HL-60 (cell line): ENCODE data around the gene SLC25A21.
"Not testable (repeated sequence)": the region's sequence is repeated elsewhere in the genome, so short reads cannot be mapped to it uniquely, and the experiment has no call there.

Experiments
- CTCF ChIP-seq: IDR thresholded peaks from one replicate; pipeline ENCODE4 v1.5.1; 2011; ENCODE audit warnings: low read length, control low read depth, inconsistent platforms; ENCODE audit not compliant: insufficient read depth
- POLR2AphosphoS5 ChIP-seq: IDR thresholded peaks from 2 replicates; pipeline ENCODE4 v1.6.1; 2012; ENCODE audit warnings: low read depth
- TF ChIP-seq, protein P1 (sequence below): IDR thresholded peaks from 2 replicates; pipeline ENCODE4 v1.6.1; 2012; ENCODE audit warnings: low read depth; ENCODE audit not compliant: insufficient replicate concordance

DNA sequence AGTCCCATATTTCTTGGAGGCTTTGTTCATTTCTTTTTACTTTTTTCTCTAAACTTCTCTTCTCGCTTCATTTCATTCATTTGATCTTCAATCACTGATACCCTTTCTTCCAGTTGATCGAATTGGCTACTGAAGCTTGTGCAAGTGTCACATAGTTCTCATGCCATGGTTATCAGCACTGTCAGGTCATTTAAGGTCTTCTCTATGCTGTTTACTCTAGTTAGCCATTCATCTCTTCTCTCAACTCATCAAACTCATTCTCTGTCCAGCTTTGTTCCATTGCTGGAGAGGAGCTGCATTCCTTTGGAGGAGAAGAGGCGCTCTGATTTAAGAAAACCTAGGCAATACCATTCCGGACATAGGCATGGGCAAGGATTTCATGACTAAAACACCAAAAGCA lies 192.0 kb downstream of the SLC25A21 start:
- not testable (repeated sequence) for TF ChIP-seq CTCF, POLR2AphosphoS5
- TF ChIP-seq, protein P1, sequence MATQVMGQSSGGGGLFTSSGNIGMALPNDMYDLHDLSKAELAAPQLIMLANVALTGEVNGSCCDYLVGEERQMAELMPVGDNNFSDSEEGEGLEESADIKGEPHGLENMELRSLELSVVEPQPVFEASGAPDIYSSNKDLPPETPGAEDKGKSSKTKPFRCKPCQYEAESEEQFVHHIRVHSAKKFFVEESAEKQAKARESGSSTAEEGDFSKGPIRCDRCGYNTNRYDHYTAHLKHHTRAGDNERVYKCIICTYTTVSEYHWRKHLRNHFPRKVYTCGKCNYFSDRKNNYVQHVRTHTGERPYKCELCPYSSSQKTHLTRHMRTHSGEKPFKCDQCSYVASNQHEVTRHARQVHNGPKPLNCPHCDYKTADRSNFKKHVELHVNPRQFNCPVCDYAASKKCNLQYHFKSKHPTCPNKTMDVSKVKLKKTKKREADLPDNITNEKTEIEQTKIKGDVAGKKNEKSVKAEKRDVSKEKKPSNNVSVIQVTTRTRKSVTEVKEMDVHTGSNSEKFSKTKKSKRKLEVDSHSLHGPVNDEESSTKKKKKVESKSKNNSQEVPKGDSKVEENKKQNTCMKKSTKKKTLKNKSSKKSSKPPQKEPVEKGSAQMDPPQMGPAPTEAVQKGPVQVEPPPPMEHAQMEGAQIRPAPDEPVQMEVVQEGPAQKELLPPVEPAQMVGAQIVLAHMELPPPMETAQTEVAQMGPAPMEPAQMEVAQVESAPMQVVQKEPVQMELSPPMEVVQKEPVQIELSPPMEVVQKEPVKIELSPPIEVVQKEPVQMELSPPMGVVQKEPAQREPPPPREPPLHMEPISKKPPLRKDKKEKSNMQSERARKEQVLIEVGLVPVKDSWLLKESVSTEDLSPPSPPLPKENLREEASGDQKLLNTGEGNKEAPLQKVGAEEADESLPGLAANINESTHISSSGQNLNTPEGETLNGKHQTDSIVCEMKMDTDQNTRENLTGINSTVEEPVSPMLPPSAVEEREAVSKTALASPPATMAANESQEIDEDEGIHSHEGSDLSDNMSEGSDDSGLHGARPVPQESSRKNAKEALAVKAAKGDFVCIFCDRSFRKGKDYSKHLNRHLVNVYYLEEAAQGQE: not testable (repeated sequence)
